GM19438 (cell line): ENCODE results near the gene DNAH1.

Source experiments
- ATAC-seq: cut with Tn5 transposase; IDR thresholded peaks from one replicate; pipeline ENCODE4 v1.9.1; 2021; ENCODE audit warnings: low read depth; ENCODE audit not compliant: unreplicated experiment

Gene DNAH1

GRCh38 chr3:52290596-52291507 is 25.3 kb upstream of the DNAH1 start:
- ATAC-seq = no peak

- no peak for ATAC-seq
Observed at GRCh38 chr3:52291508-52292181, 24.5 kb upstream of the DNAH1 start.

- ATAC-seq = no peak
Observed at GRCh38 chr3:52292247-52293065, 23.7 kb upstream of the DNAH1 start.

DNA sequence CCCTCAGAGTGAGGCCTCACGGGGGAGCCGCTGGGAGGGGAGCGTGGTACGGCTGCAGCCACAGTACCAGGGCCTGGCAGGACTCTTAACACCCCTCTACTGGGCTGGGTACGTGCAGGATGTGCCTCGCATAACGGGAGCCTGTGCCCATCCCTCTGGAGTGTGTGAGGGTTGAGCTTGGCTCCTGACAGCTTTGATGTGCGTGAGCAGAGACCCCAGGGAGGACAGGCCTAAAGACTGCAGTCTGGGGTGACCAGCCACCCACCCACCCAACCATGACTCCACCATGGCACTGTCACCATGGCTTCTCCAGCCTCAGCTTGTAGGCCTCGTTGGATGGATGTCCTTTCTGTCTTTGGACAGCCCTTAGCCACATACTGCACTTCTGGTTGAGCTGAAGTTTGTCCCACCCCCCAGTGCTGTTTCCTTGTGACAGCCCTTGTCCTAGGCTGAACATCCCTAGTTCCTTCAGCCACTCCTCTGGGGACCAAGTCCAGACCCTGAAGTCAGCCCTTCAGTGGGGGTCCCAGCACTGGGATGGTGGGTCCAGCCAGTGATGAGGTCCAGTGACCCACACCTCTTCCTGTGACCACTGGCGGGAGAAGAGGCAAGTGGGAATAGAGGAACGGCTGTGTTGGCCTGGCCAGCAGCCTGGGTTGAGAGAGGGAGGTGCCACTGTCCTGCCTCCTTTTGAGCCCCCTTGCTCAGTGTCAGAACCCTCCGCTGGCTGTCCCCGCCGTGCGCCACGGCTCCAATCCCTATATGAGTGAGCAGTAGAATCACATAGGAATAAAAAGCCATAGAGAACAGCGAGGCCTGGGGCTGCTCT is 22.4 kb upstream of the DNAH1 start:
- no peak for ATAC-seq

GRCh38 chr3:52294320-52295150 is 21.6 kb upstream of the DNAH1 start:
- ATAC-seq = no peak

- no peak for ATAC-seq
Observed at GRCh38 chr3:52295671-52296208, 20.4 kb upstream of the DNAH1 start.

- ATAC-seq = no peak
Observed at GRCh38 chr3:52297242-52298148, 18.6 kb upstream of the DNAH1 start.

DNA sequence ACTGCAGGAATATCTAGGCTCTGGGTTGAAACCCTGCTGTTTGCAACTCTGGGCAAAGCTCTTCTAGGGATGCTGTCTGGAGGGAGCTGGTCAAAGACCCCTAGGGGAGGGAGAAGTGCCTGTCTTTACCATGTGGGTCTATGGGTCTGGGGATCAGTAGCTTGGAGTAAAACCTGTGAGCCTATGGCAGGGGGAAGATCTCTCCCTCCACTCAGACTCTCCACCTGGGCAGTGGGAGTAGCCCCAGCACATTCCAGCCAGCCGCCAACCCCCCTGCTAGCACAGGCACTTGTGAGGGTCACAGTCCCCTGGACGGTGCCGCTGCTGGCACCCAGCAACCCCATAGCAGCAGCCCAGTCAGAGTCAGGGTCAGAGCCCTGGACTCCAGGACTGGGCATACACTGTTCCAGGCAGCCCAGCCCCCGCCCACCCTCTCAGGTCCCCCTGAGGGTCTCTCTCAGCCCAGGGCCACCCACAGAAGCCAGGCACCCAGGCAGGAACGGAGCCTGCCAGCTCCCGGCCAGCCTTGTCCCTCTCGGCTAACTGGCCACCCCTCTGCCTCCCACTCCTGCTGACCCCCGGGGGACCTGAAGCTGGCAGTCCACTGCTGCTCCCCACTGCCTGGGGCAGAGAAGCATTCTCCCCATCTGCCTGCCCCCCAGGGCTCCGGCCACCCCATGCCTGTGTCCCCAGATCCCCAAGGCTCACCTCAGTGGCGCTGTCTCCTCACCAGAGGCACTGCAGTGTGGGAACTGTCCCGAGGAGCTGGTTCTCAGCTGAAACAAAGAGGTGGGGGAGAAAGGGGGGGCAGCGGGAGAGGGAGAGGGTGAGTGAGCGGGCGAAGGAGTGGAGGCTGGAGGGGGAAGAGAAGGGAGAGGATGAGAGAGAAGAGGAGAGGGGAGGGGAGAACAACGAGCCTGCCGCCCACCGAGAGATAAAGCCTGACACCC is 17.7 kb upstream of the DNAH1 start:
- no peak for ATAC-seq

GRCh38 chr3:52299247-52299878 is 16.8 kb upstream of the DNAH1 start:
- ATAC-seq = no peak

- no peak for ATAC-seq
Observed at GRCh38 chr3:52299879-52300611, 16.1 kb upstream of the DNAH1 start.

GRCh38 chr3:52302426-52303145 is 13.5 kb upstream of the DNAH1 start:
- no peak for ATAC-seq

GRCh38 chr3:52303811-52304210 is 12.3 kb upstream of the DNAH1 start:
- ATAC-seq = no peak

DNA sequence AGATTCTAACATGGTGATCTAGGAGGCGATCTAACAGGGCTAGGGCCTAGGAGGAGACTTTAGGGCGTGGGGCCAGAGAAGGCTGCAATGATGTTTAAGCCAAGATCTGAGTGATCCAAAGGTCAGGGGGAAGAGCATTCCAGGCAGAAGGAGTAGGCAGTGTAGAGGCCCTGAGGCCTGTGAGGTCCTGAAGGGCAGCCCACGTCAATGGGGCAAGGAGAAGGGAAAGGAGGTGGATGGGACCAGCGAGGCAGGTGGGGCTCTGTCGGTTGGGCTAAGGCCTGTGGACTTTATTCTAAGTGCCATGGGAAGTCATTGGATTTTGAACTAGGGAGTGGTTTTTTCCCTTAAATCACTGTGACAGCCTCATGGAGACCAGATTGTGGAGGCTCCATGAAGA is 10.2 kb upstream of the DNAH1 start:
- ATAC-seq = no peak

DNA sequence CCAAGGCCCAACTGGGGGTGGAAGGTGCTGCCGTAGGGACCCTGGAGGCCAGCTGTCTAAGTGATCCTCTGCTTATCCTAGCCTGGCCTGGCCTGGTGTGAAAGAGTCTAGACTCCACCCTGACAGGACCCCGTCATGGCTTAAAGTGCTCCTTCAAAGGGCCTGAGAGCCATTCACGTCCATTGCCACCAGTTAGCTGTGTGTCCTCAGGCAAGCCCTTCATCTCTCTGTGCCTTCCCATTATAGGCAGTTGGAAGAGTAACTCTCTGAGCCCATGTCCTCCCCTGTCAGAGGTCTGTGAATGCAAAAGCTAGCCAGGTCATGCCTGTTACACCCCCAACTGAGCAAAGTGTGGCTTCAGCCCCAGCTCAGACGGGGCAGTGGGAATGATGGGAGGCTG is 9.1 kb upstream of the DNAH1 start:
- ATAC-seq = no peak

GRCh38 chr3:52308308-52308707 is 7.8 kb upstream of the DNAH1 start:
- no peak for ATAC-seq
